Neural cell (in vitro differentiated cells): ENCODE data around the gene GEMIN4.
"Not testable (repeated sequence)": the region's sequence is repeated elsewhere in the genome, so short reads cannot be mapped to it uniquely, and the experiment has no call there.

Source experiments
- CTCF ChIP-seq: fragments of 450-650 bp; IDR thresholded peaks from 2 replicates; pipeline ENCODE4 v1.5.1; 2014; ENCODE audit warnings: antibody characterized with exemption, mild to moderate bottlenecking, moderate library complexity; ENCODE audit not compliant: poor library complexity, severe bottlenecking
- MXI1 ChIP-seq: fragments of 450-650 bp; conservative IDR thresholded peaks from 2 replicates; pipeline ENCODE4 v1.6.1; 2014; ENCODE audit warnings: antibody characterized with exemption, mild to moderate bottlenecking; ENCODE audit not compliant: poor library complexity, severe bottlenecking
- POLR2AphosphoS5 ChIP-seq: IDR thresholded peaks from 2 replicates; pipeline ENCODE4 v1.6.1; 2012

GRCh38 chr17:748604-749003 is 3.5 kb downstream of the GEMIN4 start:
- TF ChIP-seq MXI1, CTCF, POLR2AphosphoS5: not testable (repeated sequence)
